ENCODE data around the gene SLC12A2.

Gene SLC12A2

GRCh38 chr5:128172102-128172501 lies 88.5 kb downstream of the SLC12A2 start:
- no peak for DNase-seq (ENCODE audit: low spot score)

GRCh38 chr5:128174951-128175350 lies 91.4 kb downstream of the SLC12A2 start:
- no peak for DNase-seq (ENCODE audit: low spot score)

- no peak for DNase-seq (ENCODE audit: low spot score)
Measured at GRCh38 chr5:128192368-128192767, 108.8 kb downstream of the SLC12A2 start.

GRCh38 chr5:128193665-128194390 lies 110.3 kb downstream of the SLC12A2 start:
- no peak for DNase-seq (ENCODE audit: low spot score)

- DNase-seq (ENCODE audit: low spot score) = no peak
Measured at GRCh38 chr5:128195316-128195715, 111.8 kb downstream of the SLC12A2 start.

GRCh38 chr5:128196080-128196479 lies 112.5 kb downstream of the SLC12A2 start:
- no peak for DNase-seq (ENCODE audit: low spot score)

- no peak for DNase-seq (ENCODE audit: low spot score)
Measured at GRCh38 chr5:128196791-128197190, 113.2 kb downstream of the SLC12A2 start.

- DNase-seq (ENCODE audit: low spot score) = no peak
Measured at GRCh38 chr5:128197896-128198522, 114.4 kb downstream of the SLC12A2 start.

GRCh38 chr5:128199104-128199503 lies 115.5 kb downstream of the SLC12A2 start:
- no peak for DNase-seq (ENCODE audit: low spot score)

- DNase-seq (ENCODE audit: low spot score) = no peak
Measured at GRCh38 chr5:128199611-128200010, 116.0 kb downstream of the SLC12A2 start.

- DNase-seq (ENCODE audit: low spot score) = peak; percentile 60
Measured at GRCh38 chr5:128201065-128201926, 117.7 kb downstream of the SLC12A2 start.

- DNase-seq (ENCODE audit: low spot score) = no peak
Measured at GRCh38 chr5:128202320-128202719, 118.8 kb downstream of the SLC12A2 start.

- no peak for DNase-seq (ENCODE audit: low spot score)
Measured at GRCh38 chr5:128208436-128208835, 124.9 kb downstream of the SLC12A2 start.

GRCh38 chr5:128212191-128212806 lies 128.7 kb downstream of the SLC12A2 start:
- no peak for DNase-seq (ENCODE audit: low spot score)

- DNase-seq (ENCODE audit: low spot score) = peak; percentile 65
Measured at GRCh38 chr5:128213340-128213739, 129.8 kb downstream of the SLC12A2 start.

GRCh38 chr5:128213833-128214232 lies 130.3 kb downstream of the SLC12A2 start:
- DNase-seq (ENCODE audit: low spot score) = no peak

- no peak for DNase-seq (ENCODE audit: low spot score)
Measured at GRCh38 chr5:128216285-128216684, 132.7 kb downstream of the SLC12A2 start.

- DNase-seq (ENCODE audit: low spot score) = no peak
Measured at GRCh38 chr5:128216860-128217531, 133.4 kb downstream of the SLC12A2 start.

GRCh38 chr5:128220841-128221240 lies 137.3 kb downstream of the SLC12A2 start:
- no peak for DNase-seq (ENCODE audit: low spot score)

- DNase-seq (ENCODE audit: low spot score) = no peak
Measured at GRCh38 chr5:128224336-128224735, 140.8 kb downstream of the SLC12A2 start.

- no peak for DNase-seq (ENCODE audit: low spot score)
Measured at GRCh38 chr5:128225245-128226030, 141.9 kb downstream of the SLC12A2 start.
